Activated naive CD8-positive, alpha-beta T cell treated with anti-CD3 and anti-CD28 coated beads, Interleukin-2, amount 10 ng/mL, durations not matched to agents 7 days and 5 days (primary cell): ENCODE results near the gene BEST3. TPM values are rescaled to one million over a fixed set of nuclear protein-coding genes. Genes with fewer than 3 reads are reported as not detected.
A peak's percentile ranks its signal among the peaks of the same experiment; 100 is the strongest.

Experiments
- ATAC-seq: fragments of 150-1000 bp; cut with Tn5 transposase; one replicate; pipeline ENCODE4 v1.10.0; 2021; ENCODE audit warnings: low read depth, moderate library complexity
- POLR2A ChIA-PET: fragments of 350-600 bp; sonication (Branson Sonifier 250); formaldehyde crosslinking; loops from one replicate; lab custom pipeline; 2021; ENCODE audit warnings: antibody characterized with exemption; lab: Charles Lee
- DNase-seq: peaks from one replicate; pipeline ENCODE4 v3.0.0; 2021
- H3K27ac Mint-ChIP-seq: one replicate; pipeline ENCODE4 v1.8.0; 2022; ENCODE audit warnings: mild to moderate bottlenecking, mixed read lengths
- H3K27me3 Mint-ChIP-seq: one replicate; pipeline ENCODE4 v1.8.0; 2022; ENCODE audit warnings: mild to moderate bottlenecking, moderate library complexity, mixed read lengths
- H3K36me3 Mint-ChIP-seq: one replicate; pipeline ENCODE4 v1.8.0; 2021; ENCODE audit warnings: mild to moderate bottlenecking, mixed read lengths
- H3K4me1 Mint-ChIP-seq: one replicate; pipeline ENCODE4 v1.8.0; 2021; ENCODE audit warnings: mixed read lengths
- H3K4me3 Mint-ChIP-seq: one replicate; pipeline ENCODE4 v1.8.0; 2022; ENCODE audit warnings: mild to moderate bottlenecking, moderate library complexity, mixed read lengths
- H3K9me3 Mint-ChIP-seq: one replicate; pipeline ENCODE4 v1.8.0; 2021; ENCODE audit warnings: mixed read lengths
- total RNA-seq, 2 experiments: library from RNA; stranded (reverse); gene quantifications; one replicate each; pipeline ENCODE4 v1.2.3, GENCODE V29; 2021

The BEST3 gene
- total RNA-seq, 2 experiments from 2014 or later, result not detected

- POLR2A ChIA-PET, result no interaction called here
- no peak for ATAC-seq
- no peak overlapping the region for H3K27ac Mint-ChIP-seq
- no peaks in the 10 kb centered on the region for H3K9me3 Mint-ChIP-seq
- no peak overlapping the region for H3K4me3 Mint-ChIP-seq
- peaks cover 14% of the 10 kb centered on the region for H3K27me3 Mint-ChIP-seq
- DNase-seq, result no peak
- no peaks in the 10 kb centered on the region for H3K4me1 Mint-ChIP-seq
- no peaks in the 10 kb centered on the region for H3K36me3 Mint-ChIP-seq
Measured at GRCh38 chr12:69653703-69654102, 45.4 kb downstream of the BEST3 start.

GRCh38 chr12:69651922-69652321, 47.2 kb downstream of the BEST3 start:
- DNase-seq (no peak), ATAC-seq (no peak)
- Mint-ChIP-seq H3K9me3 (no peaks in the 10 kb centered on the region), H3K4me1 (no peaks in the 10 kb centered on the region), H3K36me3 (no peaks in the 10 kb centered on the region), H3K4me3 (no peak overlapping the region), H3K27me3 (peaks cover 17% of the 10 kb centered on the region), H3K27ac (no peak overlapping the region)
- POLR2A ChIA-PET, result interaction anchor here (0.7 kb wide), 1 partner anchor 8 kb away, joined by 3 read pairs; no protein-coding TSS in a partner anchor

GRCh38 chr12:69649529-69649928, 49.6 kb downstream of the BEST3 start:
- ATAC-seq (no peak), DNase-seq (no peak)
- no peak overlapping the region for H3K4me3 Mint-ChIP-seq
- peaks cover 17% of the 10 kb centered on the region for H3K27me3 Mint-ChIP-seq
- no peaks in the 10 kb centered on the region for H3K9me3 Mint-ChIP-seq
- H3K27ac Mint-ChIP-seq, result no peak overlapping the region
- no peaks in the 10 kb centered on the region for H3K4me1 Mint-ChIP-seq
- POLR2A ChIA-PET, result no interaction called here
- no peaks in the 10 kb centered on the region for H3K36me3 Mint-ChIP-seq

- Mint-ChIP-seq H3K4me3 (no peak overlapping the region), H3K27me3 (peaks cover 17% of the 10 kb centered on the region), H3K9me3 (no peaks in the 10 kb centered on the region), H3K27ac (no peak overlapping the region), H3K36me3 (no peaks in the 10 kb centered on the region), H3K4me1 (no peaks in the 10 kb centered on the region)
- DNase-seq, result no peak
- POLR2A ChIA-PET, result no interaction called here
- ATAC-seq, result no peak
Measured at GRCh38 chr12:69648476-69648875, 50.6 kb downstream of the BEST3 start.

GRCh38 chr12:69647178-69647577, 51.9 kb downstream of the BEST3 start:
- no peak overlapping the region for H3K4me3 Mint-ChIP-seq
- POLR2A ChIA-PET, result no interaction called here
- DNase-seq (no peak), ATAC-seq (no peak)
- H3K27me3 Mint-ChIP-seq, result peaks cover 17% of the 10 kb centered on the region
- H3K36me3 Mint-ChIP-seq, result no peaks in the 10 kb centered on the region
- no peaks in the 10 kb centered on the region for H3K4me1 Mint-ChIP-seq
- no peak overlapping the region for H3K27ac Mint-ChIP-seq
- no peaks in the 10 kb centered on the region for H3K9me3 Mint-ChIP-seq

- no peaks in the 10 kb centered on the region for H3K4me1 Mint-ChIP-seq
- H3K4me3 Mint-ChIP-seq, result no peak overlapping the region
- H3K27ac Mint-ChIP-seq, result no peak overlapping the region
- H3K9me3 Mint-ChIP-seq, result no peaks in the 10 kb centered on the region
- H3K27me3 Mint-ChIP-seq, result peaks cover 8% of the 10 kb centered on the region
- POLR2A ChIA-PET, result no interaction called here
- ATAC-seq (no peak), DNase-seq (no peak)
- no peaks in the 10 kb centered on the region for H3K36me3 Mint-ChIP-seq
Measured at GRCh38 chr12:69645031-69645430, 54.1 kb downstream of the BEST3 start.

GRCh38 chr12:69644511-69644910, 54.6 kb downstream of the BEST3 start:
- POLR2A ChIA-PET, result no interaction called here
- ATAC-seq (no peak), DNase-seq (no peak)
- H3K27ac Mint-ChIP-seq, result no peak overlapping the region
- H3K4me1 Mint-ChIP-seq, result peaks cover under 1% of the 10 kb centered on the region
- H3K9me3 Mint-ChIP-seq, result no peaks in the 10 kb centered on the region
- no peak overlapping the region for H3K4me3 Mint-ChIP-seq
- peaks cover 5% of the 10 kb centered on the region for H3K27me3 Mint-ChIP-seq
- no peaks in the 10 kb centered on the region for H3K36me3 Mint-ChIP-seq

GRCh38 chr12:69642531-69642930, 56.6 kb downstream of the BEST3 start:
- ATAC-seq (no peak), DNase-seq (no peak)
- no peaks in the 10 kb centered on the region for H3K36me3 Mint-ChIP-seq
- peaks cover 1% of the 10 kb centered on the region for H3K4me1 Mint-ChIP-seq
- no peaks in the 10 kb centered on the region for H3K9me3 Mint-ChIP-seq
- H3K27me3 Mint-ChIP-seq, result peaks cover 5% of the 10 kb centered on the region
- H3K4me3 Mint-ChIP-seq, result no peak overlapping the region
- H3K27ac Mint-ChIP-seq, result no peak overlapping the region
- POLR2A ChIA-PET, result no interaction called here

GRCh38 chr12:69641546-69641945, 57.6 kb downstream of the BEST3 start:
- H3K4me1 Mint-ChIP-seq, result peaks cover 1% of the 10 kb centered on the region
- no peak overlapping the region for H3K4me3 Mint-ChIP-seq
- POLR2A ChIA-PET, result no interaction called here
- no peak overlapping the region for H3K27ac Mint-ChIP-seq
- DNase-seq (no peak), ATAC-seq (no peak)
- peaks cover 2% of the 10 kb centered on the region for H3K27me3 Mint-ChIP-seq
- no peaks in the 10 kb centered on the region for H3K36me3 Mint-ChIP-seq
- no peaks in the 10 kb centered on the region for H3K9me3 Mint-ChIP-seq

GRCh38 chr12:69639400-69640016, 59.6 kb downstream of the BEST3 start:
- peak; percentile 71 for DNase-seq
- ATAC-seq, result peak; percentile 82
- Mint-ChIP-seq H3K27me3 (no peaks in the 10 kb centered on the region), H3K27ac (no peak overlapping the region), H3K36me3 (no peaks in the 10 kb centered on the region), H3K4me1 (peaks cover 1% of the 10 kb centered on the region), H3K9me3 (no peaks in the 10 kb centered on the region), H3K4me3 (no peak overlapping the region)
- POLR2A ChIA-PET, result interaction anchor here (0.7 to 0.9 kb wide), 2 partner anchors 282 to 1526 kb away, joined by 5 read pairs; no protein-coding TSS in a partner anchor

GRCh38 chr12:69633061-69633460, 66.0 kb downstream of the BEST3 start:
- Mint-ChIP-seq H3K27ac (no peak overlapping the region), H3K36me3 (no peaks in the 10 kb centered on the region), H3K27me3 (no peaks in the 10 kb centered on the region), H3K9me3 (peaks cover 2% of the 10 kb centered on the region), H3K4me3 (no peak overlapping the region), H3K4me1 (no peaks in the 10 kb centered on the region)
- ATAC-seq (no peak), DNase-seq (no peak)
- POLR2A ChIA-PET, result no interaction called here

- Mint-ChIP-seq H3K36me3 (no peaks in the 10 kb centered on the region), H3K27ac (no peak overlapping the region), H3K27me3 (no peaks in the 10 kb centered on the region), H3K4me3 (no peak overlapping the region), H3K9me3 (peaks cover 2% of the 10 kb centered on the region), H3K4me1 (no peaks in the 10 kb centered on the region)
- POLR2A ChIA-PET, result no interaction called here
- DNase-seq (no peak), ATAC-seq (no peak)
Measured at GRCh38 chr12:69630191-69630590, 68.9 kb downstream of the BEST3 start.

GRCh38 chr12:69627501-69627900, 71.6 kb downstream of the BEST3 start:
- H3K36me3 Mint-ChIP-seq, result no peaks in the 10 kb centered on the region
- H3K27ac Mint-ChIP-seq, result no peak overlapping the region
- H3K4me3 Mint-ChIP-seq, result no peak overlapping the region
- ATAC-seq (no peak), DNase-seq (no peak)
- POLR2A ChIA-PET, result no interaction called here
- peaks cover 2% of the 10 kb centered on the region for H3K9me3 Mint-ChIP-seq
- no peaks in the 10 kb centered on the region for H3K27me3 Mint-ChIP-seq
- H3K4me1 Mint-ChIP-seq, result no peaks in the 10 kb centered on the region

- DNase-seq (no peak), ATAC-seq (no peak)
- Mint-ChIP-seq H3K27me3 (peaks cover 4% of the 10 kb centered on the region), H3K4me3 (no peak overlapping the region), H3K9me3 (no peaks in the 10 kb centered on the region), H3K27ac (no peak overlapping the region), H3K4me1 (no peaks in the 10 kb centered on the region), H3K36me3 (no peaks in the 10 kb centered on the region)
- POLR2A ChIA-PET, result no interaction called here
Measured at GRCh38 chr12:69623970-69624369, 75.1 kb downstream of the BEST3 start.
